ENCODE data around the gene BEGAIN.

DNA sequence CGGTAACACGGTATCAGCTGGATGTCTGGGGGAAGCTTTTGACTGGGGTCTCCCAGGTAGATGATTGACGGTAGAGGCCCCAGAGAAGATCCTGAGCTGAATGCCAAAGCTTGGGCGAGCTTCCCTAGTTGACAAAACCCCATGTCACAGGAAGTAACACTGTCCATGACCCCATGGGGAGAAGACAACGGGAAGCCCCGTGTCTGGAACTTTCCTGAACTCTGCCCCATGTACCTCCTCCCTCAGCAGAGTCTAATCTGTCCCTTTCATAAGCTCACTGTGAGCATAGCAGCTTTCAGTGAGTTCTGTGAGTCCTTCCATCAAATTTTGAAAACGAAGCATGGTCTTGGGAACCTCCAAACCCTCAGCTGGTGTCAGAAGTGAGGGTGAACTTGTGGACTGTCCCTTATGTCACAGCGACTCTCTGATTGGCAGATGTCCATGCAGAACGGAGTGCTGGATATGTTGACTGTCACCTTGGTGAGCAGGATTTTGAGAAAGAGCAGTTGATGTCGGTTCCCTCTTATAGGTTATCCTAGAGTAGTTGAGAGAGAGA, 29.7 kb upstream of the BEGAIN start:
- TF ChIP-seq, protein P1, sequence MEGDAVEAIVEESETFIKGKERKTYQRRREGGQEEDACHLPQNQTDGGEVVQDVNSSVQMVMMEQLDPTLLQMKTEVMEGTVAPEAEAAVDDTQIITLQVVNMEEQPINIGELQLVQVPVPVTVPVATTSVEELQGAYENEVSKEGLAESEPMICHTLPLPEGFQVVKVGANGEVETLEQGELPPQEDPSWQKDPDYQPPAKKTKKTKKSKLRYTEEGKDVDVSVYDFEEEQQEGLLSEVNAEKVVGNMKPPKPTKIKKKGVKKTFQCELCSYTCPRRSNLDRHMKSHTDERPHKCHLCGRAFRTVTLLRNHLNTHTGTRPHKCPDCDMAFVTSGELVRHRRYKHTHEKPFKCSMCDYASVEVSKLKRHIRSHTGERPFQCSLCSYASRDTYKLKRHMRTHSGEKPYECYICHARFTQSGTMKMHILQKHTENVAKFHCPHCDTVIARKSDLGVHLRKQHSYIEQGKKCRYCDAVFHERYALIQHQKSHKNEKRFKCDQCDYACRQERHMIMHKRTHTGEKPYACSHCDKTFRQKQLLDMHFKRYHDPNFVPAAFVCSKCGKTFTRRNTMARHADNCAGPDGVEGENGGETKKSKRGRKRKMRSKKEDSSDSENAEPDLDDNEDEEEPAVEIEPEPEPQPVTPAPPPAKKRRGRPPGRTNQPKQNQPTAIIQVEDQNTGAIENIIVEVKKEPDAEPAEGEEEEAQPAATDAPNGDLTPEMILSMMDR (IDR thresholded peaks at IDR 0.05; ENCODE audit: low read depth, low read length, poor library complexity, severe bottlenecking), result no peak
- TF ChIP-seq EZH2phosphoT487 (IDR thresholded peaks at IDR 0.05; ENCODE audit: borderline replicate concordance, low read length), result no peak

Data from DOHH2 (cell line).